SKM-1 treated with dmso at 0.1 percent for 144 hours (cell line): ENCODE data around the gene DGKZ.
"Not testable (repeated sequence)": the region's sequence is repeated elsewhere in the genome, so short reads cannot be mapped to it uniquely, and the experiment has no call there.

Experiments
- DNase-seq: peaks from one replicate; lab custom pipeline; 2025; ENCODE audit not compliant: unreplicated experiment; lab: John Stamatoyannopoulos, UW

DGKZ gene

DNA sequence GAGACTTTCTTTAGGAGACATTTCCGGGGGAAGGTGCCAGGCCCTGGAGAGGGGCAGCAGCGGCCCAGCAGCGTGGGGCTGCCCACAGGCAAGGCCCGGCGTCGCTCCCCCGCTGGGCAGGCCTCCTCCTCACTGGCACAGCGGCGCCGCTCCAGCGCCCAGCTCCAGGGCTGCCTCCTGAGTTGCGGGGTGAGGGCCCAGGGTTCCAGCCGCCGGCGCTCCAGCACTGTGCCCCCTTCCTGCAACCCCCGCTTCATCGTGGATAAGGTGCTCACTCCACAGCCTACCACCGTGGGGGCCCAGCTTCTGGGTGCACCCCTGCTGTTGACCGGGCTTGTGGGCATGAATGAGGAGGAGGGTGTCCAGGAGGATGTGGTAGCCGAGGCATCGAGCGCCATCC lies 19.0 kb downstream of the DGKZ start:
- no peak for DNase-seq

DNA sequence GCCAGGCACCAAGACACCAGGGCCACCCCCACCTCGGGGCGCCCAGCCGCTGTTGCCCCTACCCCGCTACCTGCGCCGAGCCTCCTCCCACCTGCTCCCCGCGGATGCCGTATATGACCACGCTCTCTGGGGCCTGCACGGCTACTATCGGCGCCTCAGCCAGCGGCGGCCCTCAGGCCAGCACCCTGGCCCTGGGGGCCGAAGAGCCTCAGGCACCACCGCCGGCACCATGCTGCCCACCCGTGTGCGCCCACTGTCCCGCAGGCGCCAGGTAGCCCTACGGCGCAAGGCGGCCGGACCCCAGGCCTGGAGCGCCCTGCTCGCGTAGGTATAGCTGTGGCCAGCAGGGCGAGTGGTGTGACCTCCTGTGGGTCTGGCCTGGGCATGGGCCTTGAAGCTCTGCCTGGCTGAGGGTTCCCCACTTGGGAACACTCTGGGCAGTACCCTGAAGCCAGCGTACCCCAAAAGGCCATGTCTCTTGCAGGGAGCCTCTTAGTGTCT lies 19.4 kb downstream of the DGKZ start:
- no peak for DNase-seq

DNA sequence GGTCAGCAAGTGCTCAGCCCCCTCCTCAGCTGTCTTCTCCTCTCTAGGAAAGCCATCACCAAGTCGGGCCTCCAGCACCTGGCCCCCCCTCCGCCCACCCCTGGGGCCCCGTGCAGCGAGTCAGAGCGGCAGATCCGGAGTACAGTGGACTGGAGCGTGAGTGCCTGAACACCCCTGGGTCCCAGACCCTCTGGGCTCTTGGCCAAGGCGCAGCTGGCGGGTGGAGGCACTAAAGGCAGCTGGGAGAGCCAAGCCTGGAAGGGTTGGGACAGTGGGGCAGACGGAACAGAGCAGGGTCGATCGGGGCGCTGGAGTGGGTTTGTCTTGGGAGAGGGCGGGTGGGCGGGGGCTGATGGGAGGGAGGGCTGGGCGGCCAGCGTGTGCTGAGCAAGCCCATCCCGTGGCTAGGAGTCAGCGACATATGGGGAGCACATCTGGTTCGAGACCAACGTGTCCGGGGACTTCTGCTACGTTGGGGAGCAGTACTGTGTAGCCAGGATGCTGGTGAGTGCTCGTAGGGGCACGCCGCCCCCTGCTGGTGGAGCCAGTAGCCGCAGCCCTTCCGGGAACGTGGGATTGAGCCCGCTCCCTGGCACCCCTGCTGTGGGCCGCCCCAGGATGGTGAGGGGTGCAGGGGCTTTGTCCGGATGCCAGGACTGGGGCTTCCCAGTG lies 20.1 kb downstream of the DGKZ start:
- no peak for DNase-seq

DNA sequence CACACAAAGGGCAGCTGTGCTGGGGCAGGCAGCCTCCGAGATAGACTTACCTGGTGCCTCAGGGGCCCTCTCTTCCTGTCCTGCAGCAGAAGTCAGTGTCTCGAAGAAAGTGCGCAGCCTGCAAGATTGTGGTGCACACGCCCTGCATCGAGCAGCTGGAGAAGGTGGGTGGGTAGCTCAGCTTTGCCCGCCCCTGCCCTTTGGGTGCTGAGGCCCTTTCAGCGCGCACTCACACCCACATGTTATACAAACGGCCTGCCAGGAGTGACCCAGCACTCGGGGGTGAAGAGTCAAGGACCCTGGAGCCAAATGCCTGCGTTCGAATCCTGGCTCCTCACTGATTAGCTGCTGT lies 20.6 kb downstream of the DGKZ start:
- DNase-seq, result no peak

DNA sequence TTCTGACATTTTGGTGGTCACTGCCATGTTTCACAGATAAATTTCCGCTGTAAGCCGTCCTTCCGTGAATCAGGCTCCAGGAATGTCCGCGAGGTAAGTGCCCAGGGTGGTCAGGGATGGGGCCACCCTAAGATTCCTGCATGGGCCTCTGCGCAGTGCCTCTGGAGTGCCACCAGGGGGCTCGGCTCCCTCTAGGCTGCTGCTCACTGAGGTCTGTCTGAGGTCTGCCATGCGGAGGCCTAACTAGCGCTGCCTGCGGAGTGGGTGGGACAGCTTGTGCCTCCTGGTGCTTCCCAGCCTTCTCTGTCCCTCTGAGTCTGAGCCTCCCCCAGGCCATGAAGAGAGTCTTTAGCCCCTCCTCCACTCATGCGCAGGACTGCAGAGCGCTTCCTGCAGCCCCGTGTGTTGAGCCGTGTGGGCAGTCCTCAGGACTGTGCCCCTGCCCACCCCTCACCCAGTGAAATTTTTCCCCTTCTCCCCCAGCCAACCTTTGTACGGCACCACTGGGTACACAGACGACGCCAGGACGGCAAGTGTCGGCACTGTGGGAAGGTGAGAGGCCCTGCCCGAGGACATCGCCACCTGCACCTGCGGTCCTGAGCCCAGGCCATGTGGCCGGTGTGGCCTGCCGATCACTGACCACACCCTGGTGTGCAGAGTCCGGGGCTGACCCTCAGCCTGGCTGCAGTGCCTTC lies 22.3 kb downstream of the DGKZ start:
- peak; percentile 37 for DNase-seq

DNA sequence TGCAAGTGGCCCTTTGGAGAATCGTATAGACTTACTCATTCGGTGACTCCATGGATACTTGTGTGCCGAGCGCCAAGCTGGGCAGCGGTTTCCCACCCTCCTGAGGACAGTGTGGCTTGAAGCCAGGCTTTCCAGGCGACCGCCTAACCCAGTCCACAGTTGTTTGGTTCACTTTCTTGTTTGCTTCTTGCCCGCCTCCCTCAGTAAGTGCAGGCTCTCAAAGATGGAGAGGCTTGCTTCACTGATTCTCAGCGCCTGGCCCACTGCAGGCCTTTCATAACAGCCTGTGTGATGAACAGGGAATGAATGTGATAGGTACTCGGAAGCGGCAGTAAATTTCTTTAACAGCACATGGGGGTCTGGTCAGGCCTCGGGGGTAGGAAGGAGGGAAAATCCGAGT lies 23.0 kb downstream of the DGKZ start:
- DNase-seq, result no peak

DNA sequence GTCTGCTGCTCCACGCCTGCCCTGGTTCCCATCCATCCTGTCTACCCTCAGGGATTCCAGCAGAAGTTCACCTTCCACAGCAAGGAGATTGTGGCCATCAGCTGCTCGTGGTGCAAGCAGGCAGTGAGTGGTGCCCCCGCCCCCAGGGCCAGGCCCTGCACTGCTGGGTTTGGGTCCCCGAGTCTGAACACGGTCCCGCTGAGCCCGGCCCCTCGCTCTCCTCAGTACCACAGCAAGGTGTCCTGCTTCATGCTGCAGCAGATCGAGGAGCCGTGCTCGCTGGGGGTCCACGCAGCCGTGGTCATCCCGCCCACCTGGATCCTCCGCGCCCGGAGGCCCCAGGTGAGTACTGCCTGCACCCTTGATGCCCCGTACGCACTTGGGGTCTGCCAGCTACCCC lies 24.0 kb downstream of the DGKZ start:
- DNase-seq, result not testable (repeated sequence)

DNA sequence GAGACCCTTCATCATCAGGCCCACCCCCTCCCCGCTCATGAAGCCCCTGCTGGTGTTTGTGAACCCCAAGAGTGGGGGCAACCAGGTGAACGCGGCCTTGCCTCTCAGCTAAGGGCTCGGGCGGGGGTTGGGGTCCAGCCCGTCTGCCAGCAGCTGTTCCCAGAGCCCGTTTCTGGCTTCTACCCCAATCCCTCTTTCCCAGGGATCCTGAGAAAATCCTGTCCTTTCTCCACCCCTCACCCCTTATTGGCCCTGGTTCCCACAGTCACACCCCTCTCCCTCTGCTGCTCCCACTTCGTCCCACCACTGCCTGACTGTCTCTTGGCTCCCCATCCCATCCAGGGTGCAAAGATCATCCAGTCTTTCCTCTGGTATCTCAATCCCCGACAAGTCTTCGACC lies 24.8 kb downstream of the DGKZ start:
- no peak for DNase-seq

DNA sequence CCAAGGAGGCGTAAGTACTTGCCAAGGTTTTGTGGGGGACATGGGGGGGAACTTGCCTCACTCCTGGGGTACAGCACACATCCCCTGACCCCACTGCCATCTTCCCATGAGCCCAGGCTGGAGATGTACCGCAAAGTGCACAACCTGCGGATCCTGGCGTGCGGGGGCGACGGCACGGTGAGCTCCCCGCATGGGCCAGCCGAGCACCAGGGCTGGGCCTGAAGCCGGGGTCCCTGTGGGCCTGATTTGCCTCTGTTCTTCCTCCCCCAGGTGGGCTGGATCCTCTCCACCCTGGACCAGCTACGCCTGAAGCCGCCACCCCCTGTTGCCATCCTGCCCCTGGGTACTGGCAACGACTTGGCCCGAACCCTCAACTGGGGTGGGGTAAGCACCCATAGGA lies 25.2 kb downstream of the DGKZ start:
- DNase-seq, result not testable (repeated sequence)

DNA sequence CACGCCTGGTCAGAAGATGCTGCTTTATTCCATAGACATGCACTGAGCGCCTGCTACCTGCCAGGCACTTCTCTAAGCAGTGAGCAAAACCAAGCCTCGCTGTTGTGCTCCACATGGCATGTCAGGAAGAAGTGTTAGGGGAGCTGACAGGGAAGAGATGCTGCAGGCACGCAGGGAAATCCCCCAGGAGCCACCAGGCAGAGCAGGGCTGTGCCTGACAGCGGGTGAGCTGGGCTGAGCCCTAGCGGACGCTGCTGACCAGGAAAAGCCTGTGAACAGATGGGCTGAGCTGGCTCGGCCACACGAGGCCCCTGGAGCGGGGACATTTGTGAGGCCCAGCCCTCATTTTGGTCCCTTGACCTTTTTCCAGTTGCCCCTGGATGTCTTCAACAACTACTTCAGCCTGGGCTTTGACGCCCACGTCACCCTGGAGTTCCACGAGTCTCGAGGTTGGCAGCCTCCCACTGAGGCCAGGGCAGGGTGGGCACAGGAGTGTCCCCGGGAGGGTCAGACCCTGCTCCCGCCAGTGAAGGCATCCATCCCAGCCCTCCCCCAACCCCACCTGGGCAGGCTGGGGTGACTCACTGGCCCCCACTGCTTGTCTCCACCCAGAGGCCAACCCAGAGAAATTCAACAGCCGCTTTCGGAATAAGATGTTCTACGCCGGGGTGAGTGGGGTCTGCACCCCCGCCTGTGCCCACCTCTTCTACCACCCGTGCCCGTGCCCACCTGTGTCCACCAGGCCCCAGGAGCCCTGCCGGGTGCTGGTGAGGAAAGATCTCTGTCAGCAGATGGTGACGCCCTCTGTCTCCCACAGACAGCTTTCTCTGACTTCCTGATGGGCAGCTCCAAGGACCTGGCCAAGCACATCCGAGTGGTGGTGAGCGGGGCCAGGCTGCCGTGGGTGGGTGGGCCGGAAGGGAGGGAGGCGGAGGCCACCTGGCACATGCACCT lies 26.8 kb downstream of the DGKZ start:
- DNase-seq, result no peak

DNA sequence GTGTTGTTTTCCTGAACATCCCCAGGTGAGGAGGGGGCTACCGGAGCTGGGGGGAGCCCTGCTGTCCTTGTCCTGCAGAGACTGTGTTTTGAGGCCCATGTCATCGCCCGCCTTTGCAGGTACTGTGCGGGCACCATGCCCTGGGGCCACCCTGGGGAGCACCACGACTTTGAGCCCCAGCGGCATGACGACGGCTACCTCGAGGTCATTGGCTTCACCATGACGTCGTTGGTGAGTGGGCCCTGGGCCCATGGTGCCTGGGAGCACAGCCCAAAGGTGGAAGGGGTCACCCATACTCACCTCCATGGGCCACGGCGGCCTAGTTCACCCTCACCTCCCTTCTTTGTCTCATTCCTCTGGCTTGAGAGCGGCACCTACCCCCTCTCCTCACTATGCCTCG lies 27.6 kb downstream of the DGKZ start:
- DNase-seq, result no peak

DNA sequence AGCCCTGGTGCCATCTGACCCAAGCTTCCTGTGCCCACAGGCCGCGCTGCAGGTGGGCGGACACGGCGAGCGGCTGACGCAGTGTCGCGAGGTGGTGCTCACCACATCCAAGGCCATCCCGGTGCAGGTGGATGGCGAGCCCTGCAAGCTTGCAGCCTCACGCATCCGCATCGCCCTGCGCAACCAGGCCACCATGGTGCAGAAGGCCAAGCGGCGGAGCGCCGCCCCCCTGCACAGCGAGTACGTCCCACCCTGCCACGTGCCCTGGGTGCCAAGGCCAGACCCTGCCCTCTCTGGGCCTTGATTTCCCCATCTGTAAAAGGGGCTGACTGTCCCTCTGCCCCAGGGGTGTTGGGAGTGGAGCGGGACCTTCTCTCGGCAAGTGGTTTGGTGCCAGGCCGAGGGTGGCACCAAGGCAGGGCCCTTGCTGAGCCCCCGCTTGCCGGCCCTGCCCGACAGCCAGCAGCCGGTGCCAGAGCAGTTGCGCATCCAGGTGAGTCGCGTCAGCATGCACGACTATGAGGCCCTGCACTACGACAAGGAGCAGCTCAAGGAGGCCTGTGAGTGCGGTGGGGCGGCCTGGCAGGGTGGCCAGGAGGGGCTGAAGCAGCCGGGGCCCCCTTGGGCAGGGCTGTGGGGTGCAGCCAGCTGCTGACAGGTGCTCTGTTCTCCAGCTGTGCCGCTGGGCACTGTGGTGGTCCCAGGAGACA lies 28.3 kb downstream of the DGKZ start:
- no peak for DNase-seq

DNA sequence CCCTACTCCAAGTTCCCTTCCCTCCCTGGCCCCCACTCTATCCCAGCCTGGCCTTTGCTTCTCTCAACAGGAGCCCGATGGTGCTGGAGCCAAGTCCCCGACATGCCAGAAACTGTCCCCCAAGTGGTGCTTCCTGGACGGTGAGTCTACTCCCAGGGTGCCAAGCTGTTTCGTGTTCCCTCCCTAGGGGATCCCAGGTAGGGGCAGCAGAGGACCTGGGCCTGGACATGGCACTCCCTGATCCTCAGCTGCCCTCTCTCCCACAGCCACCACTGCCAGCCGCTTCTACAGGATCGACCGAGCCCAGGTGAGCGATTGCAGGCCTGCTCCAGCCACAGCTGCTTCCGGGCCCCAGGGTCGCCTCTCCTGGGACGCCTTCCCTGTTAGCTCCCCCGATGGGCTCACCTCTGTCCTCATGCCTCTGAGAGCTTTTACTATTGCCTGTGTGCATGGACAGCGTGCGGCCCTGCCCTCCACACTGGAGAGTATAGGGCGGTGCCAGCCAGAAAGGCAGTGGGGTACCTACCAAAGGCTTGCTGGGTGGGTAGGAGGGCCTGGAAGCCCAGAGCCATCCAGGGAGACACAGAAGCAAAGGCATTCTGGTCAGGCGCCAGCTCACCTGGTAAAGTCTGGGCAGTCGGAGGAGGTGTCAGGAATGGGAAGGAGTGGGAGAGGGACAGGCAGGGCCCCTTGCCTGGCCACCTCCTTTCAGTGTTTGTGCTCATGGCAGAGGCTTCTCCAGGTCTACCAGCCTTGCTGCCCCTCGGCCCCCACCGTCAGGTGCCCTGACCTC lies 29.2 kb downstream of the DGKZ start:
- no peak for DNase-seq

DNA sequence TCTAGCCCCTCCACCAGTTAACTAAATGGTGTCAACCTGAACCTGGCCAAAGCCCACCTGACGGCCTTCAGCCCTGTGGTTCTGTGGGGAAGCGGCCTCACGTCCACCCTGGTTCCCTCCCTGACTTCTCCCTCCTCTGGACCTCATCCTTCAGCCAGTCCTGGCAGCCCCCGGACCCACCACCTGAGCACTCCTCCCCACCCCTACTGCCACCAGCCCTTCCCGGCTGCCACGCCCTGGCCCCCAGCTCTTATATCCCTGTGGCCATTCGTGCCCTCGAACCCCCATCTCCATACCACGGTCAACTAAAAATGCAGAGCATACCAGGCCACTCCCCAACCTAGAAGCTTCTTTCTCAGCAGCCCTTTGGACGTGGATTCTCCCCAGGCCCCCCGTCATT lies 30.0 kb downstream of the DGKZ start:
- DNase-seq, result no peak

DNA sequence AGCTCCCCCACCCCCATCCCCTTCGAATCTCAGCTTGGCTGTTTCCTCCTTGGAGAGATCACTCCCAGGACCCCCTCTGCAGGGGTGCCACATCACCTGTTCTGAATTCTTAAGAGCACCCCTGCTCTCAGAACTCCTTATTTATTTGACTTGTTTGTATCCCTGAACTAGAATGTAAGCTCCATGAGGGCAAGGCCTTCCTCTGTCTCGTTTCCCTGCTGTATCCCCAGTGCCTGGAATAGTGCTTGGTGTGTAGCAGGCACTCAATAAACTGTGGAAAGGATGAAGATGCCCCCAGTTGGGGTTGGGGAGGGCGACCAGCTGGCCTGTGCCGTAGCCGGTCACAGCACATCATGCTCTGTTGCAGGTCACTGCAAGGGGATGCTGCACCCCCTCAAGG lies 30.6 kb downstream of the DGKZ start:
- no peak for DNase-seq

DNA sequence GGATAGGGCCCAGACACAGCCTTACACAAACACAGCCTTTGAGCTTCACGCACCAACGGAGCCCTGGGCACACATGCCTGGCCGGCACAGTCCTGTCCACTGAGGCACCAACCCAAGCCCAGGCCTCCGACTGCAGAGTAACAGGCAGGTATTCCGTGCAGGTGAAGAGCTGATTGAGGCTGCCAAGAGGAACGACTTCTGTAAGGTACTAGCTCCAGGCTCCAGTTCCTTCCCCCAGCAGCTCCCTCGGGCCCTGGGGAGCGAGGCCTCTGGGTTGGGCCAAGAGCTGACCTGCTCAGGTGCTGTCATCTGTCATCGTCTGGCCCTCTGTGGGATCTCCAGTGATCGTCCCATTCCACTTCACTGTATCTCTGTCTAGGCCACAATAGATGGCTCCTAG lies 31.0 kb downstream of the DGKZ start:
- DNase-seq, result no peak

DNA sequence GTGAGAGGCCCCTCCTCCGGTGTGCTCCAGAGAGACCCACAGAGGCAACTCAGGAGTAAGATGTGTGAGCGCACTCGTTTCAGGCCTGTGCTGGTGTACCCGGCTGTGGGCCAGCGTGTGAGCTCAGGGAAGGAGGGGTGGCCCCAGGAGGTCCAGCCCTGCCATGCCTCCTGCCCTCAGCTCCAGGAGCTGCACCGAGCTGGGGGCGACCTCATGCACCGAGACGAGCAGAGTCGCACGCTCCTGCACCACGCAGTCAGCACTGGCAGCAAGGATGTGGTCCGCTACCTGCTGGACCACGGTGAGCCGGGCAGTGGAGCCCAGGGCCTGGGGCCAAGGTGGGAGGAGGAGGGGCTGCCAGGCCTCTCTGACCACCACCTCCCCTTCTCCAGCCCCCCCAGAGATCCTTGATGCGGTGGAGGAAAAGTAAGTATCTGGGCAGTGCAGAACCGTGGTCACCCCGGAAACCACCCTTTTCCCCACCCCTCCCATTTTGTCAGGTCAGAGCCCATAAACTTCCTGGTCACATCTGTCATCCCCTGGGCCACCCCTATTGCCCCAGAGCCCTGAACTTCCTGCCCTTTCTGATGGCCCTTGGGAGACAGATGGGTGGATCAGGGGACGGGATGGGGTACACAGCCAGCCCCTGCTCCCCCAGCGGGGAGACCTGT lies 31.7 kb downstream of the DGKZ start:
- DNase-seq, result no peak

DNA sequence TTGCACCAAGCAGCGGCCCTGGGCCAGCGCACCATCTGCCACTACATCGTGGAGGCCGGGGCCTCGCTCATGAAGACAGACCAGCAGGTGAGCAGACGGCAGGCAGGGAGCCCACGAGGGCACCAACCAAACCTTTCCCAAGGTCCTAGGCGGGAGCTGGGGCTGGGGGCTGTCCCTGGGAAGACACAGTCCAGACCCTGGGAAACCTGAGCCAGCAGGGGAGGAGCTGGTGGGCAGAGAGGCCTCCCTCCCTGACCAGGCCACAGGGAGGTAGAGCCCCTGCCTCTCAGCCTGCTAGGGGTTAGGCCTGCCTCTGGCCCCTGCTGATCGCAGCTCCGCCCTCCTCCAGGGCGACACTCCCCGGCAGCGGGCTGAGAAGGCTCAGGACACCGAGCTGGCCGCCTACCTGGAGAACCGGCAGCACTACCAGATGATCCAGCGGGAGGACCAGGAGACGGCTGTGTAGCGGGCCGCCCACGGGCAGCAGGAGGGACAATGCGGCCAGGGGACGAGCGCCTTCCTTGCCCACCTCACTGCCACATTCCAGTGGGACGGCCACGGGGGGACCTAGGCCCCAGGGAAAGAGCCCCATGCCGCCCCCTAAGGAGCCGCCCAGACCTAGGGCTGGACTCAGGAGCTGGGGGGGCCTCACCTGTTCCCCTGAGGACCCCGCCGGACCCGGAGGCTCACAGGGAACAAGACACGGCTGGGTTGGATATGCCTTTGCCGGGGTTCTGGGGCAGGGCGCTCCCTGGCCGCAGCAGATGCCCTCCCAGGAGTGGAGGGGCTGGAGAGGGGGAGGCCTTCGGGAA lies 32.4 kb downstream of the DGKZ start:
- not testable (repeated sequence) for DNase-seq
